ENCODE measurements around the gene PHF8.
A peak's percentile ranks its signal among the peaks of the same experiment; 100 is the strongest.

Gene PHF8

GRCh38 chrX:54012830-54013500, 31.3 kb downstream of the PHF8 start:
- FAIRE-seq, result peak; percentile 21

GRCh38 chrX:54007682-54008081, 36.6 kb downstream of the PHF8 start:
- FAIRE-seq, result no peak

- FAIRE-seq, result no peak
Observed at GRCh38 chrX:53997724-53998123, 46.5 kb downstream of the PHF8 start.

GRCh38 chrX:53992589-53992988, 51.7 kb downstream of the PHF8 start:
- FAIRE-seq, result no peak

GRCh38 chrX:53990171-53990570, 54.1 kb downstream of the PHF8 start:
- FAIRE-seq, result no peak

- no peak for FAIRE-seq
Observed at GRCh38 chrX:53984895-53985294, 59.4 kb downstream of the PHF8 start.

GRCh38 chrX:53974529-53974928, 69.7 kb downstream of the PHF8 start:
- no peak for FAIRE-seq

- FAIRE-seq, result no peak
Observed at GRCh38 chrX:53969540-53969939, 74.7 kb downstream of the PHF8 start.

- FAIRE-seq, result no peak
Observed at GRCh38 chrX:53950130-53950733, 94.0 kb downstream of the PHF8 start.

GRCh38 chrX:53940180-53940579, 104.1 kb downstream of the PHF8 start:
- no peak for FAIRE-seq

GRCh38 chrX:53939127-53939526, 105.1 kb downstream of the PHF8 start:
- no peak for FAIRE-seq

- FAIRE-seq, result no peak
Observed at GRCh38 chrX:53930515-53931380, 113.5 kb downstream of the PHF8 start.

- FAIRE-seq, result no peak
Observed at GRCh38 chrX:53926030-53926429, 118.2 kb downstream of the PHF8 start.

- no peak for FAIRE-seq
Observed at GRCh38 chrX:53918702-53919101, 125.6 kb downstream of the PHF8 start.

- no peak for FAIRE-seq
Observed at GRCh38 chrX:53900623-53901022, 143.7 kb downstream of the PHF8 start.

- FAIRE-seq, result no peak
Observed at GRCh38 chrX:53895270-53895669, 149.0 kb downstream of the PHF8 start.
